ENCODE measurements around the gene SLC9A2. TPM values are rescaled to one million over a fixed set of nuclear protein-coding genes. Genes with fewer than 3 reads are reported as not detected.

Gene SLC9A2
- total and polyA plus RNA-seq, 4 experiments from 2014 or later, result not detected

GRCh38 chr2:102717308-102718018, 98.1 kb downstream of the SLC9A2 start:
- POLR2A ChIA-PET (ENCODE audit: partially characterized antibody), result no interaction called here
- intact Hi-C loops (cut with micrococcal nuclease), result no loop called here
- H3K36me3 Mint-ChIP-seq, result peaks cover 46 to 47% of the 10 kb centered on the region in 2 donors

GRCh38 chr2:102718387-102719316, 99.3 kb downstream of the SLC9A2 start:
- no peaks in the 10 kb centered on the region for H3K4me1 ChIP-seq (ENCODE audit: insufficient read depth, low read length)
- no peak overlapping the region for H3K27ac Mint-ChIP-seq
- no peaks in the 10 kb centered on the region for H3K27me3 ChIP-seq (ENCODE audit: insufficient read depth, low read length)
- peaks cover 31% of the 10 kb centered on the region for H3K36me3 ChIP-seq (ENCODE audit: insufficient read depth, low read length)
- intact Hi-C loops (cut with micrococcal nuclease), result no loop called here
- no peak for DNase-seq
- H3K9me3 Mint-ChIP-seq, result no peaks in the 10 kb centered on the region
- H3K27ac ChIP-seq (ENCODE audit: low read depth, low read length), result no peak overlapping the region
- H3K4me1 Mint-ChIP-seq, result peaks cover 0 to 4% (median 0%) of the 10 kb centered on the region in 4 donors
- POLR2A ChIA-PET (ENCODE audit: partially characterized antibody), result no interaction called here
- no peaks in the 10 kb centered on the region for H3K27me3 Mint-ChIP-seq
- no peaks in the 10 kb centered on the region for H3K9me3 ChIP-seq (ENCODE audit: control insufficient read depth in 1 of 2, low read length in 2 of 2)
- H3K36me3 Mint-ChIP-seq, result peaks cover 57 to 58% of the 10 kb centered on the region in 2 donors
- no peak overlapping the region for H3K4me3 ChIP-seq (ENCODE audit: low read length in 2 of 2)
- no peak overlapping the region for H3K4me3 Mint-ChIP-seq
- CTCF ChIA-PET (ENCODE audit: partially characterized antibody), result interaction anchor here (1.6 kb wide), 1 partner anchor 35 kb away, joined by 9 read pairs; no protein-coding TSS in a partner anchor

More at GRCh38 chr2:102717308-102718018, 98.1 kb downstream of the SLC9A2 start:
- no peaks in the 10 kb centered on the region for H3K9me3 ChIP-seq (ENCODE audit: control insufficient read depth in 1 of 2, low read length in 2 of 2)
- H3K4me3 ChIP-seq (ENCODE audit: low read length in 2 of 2), result no peak overlapping the region
- peaks cover 29% of the 10 kb centered on the region for H3K36me3 ChIP-seq (ENCODE audit: insufficient read depth, low read length)
- no peak for DNase-seq
- no peaks in the 10 kb centered on the region for H3K4me1 ChIP-seq (ENCODE audit: insufficient read depth, low read length)
- no peaks in the 10 kb centered on the region for H3K27me3 ChIP-seq (ENCODE audit: insufficient read depth, low read length)
- Mint-ChIP-seq H3K9me3 (no peaks in the 10 kb centered on the region), H3K4me1 (peaks cover 0 to 4% (median 0%) of the 10 kb centered on the region in 4 donors), H3K27me3 (no peaks in the 10 kb centered on the region), H3K4me3 (no peak overlapping the region), H3K27ac (no peak overlapping the region)
- no peak overlapping the region for H3K27ac ChIP-seq (ENCODE audit: low read depth, low read length)
- CTCF ChIA-PET (ENCODE audit: partially characterized antibody), result interaction anchor here (1.6 kb wide), 1 partner anchor 36 kb away, joined by 9 read pairs; no protein-coding TSS in a partner anchor

GRCh38 chr2:102724016-102724490, 104.7 kb downstream of the SLC9A2 start:
- H3K4me1 Mint-ChIP-seq, result no peaks in the 10 kb centered on the region
- POLR2A ChIA-PET (ENCODE audit: partially characterized antibody), result no interaction called here

GRCh38 chr2:102724553-102724952, 105.2 kb downstream of the SLC9A2 start:
- H3K27ac ChIP-seq (ENCODE audit: low read depth, low read length), result no peak overlapping the region
- H3K4me1 Mint-ChIP-seq, result no peaks in the 10 kb centered on the region
- ChIA-PET POLR2A (ENCODE audit: partially characterized antibody) (interaction anchor here (2.4 kb wide), 1 partner anchor 11 kb away, joined by 7 read pairs; a partner anchor contains a TSS), CTCF (ENCODE audit: partially characterized antibody) (no interaction called here)
- no peak overlapping the region for H3K4me3 ChIP-seq (ENCODE audit: low read length in 2 of 2)
- H3K36me3 ChIP-seq (ENCODE audit: insufficient read depth, low read length), result peaks cover 29% of the 10 kb centered on the region
- H3K36me3 Mint-ChIP-seq, result peaks cover 81 to 82% of the 10 kb centered on the region in 2 donors
- H3K9me3 Mint-ChIP-seq, result no peaks in the 10 kb centered on the region
- H3K9me3 ChIP-seq (ENCODE audit: control insufficient read depth in 1 of 2, low read length in 2 of 2), result no peaks in the 10 kb centered on the region
- H3K27me3 Mint-ChIP-seq, result no peaks in the 10 kb centered on the region
- no peak overlapping the region for H3K4me3 Mint-ChIP-seq
- H3K4me1 ChIP-seq (ENCODE audit: insufficient read depth, low read length), result no peaks in the 10 kb centered on the region
- DNase-seq, result no peak
- H3K27me3 ChIP-seq (ENCODE audit: insufficient read depth, low read length), result no peaks in the 10 kb centered on the region
- peak overlapping the region in 1 of 7 donors; percentile 49 for H3K27ac Mint-ChIP-seq
- intact Hi-C loops (cut with micrococcal nuclease), result no loop called here

More at GRCh38 chr2:102724016-102724490, 104.7 kb downstream of the SLC9A2 start:
- intact Hi-C loops (cut with micrococcal nuclease), result no loop called here
- Mint-ChIP-seq H3K27ac (no peak overlapping the region), H3K4me3 (no peak overlapping the region), H3K9me3 (no peaks in the 10 kb centered on the region), H3K27me3 (no peaks in the 10 kb centered on the region), H3K36me3 (peaks cover 86% of the 10 kb centered on the region in 2 donors)
- H3K27ac ChIP-seq (ENCODE audit: low read depth, low read length), result no peak overlapping the region
- H3K36me3 ChIP-seq (ENCODE audit: insufficient read depth, low read length), result peaks cover 33% of the 10 kb centered on the region
- H3K4me3 ChIP-seq (ENCODE audit: low read length in 2 of 2), result no peak overlapping the region
- no peaks in the 10 kb centered on the region for H3K27me3 ChIP-seq (ENCODE audit: insufficient read depth, low read length)
- DNase-seq, result no peak
- CTCF ChIA-PET (ENCODE audit: partially characterized antibody), result no interaction called here
- no peaks in the 10 kb centered on the region for H3K9me3 ChIP-seq (ENCODE audit: control insufficient read depth in 1 of 2, low read length in 2 of 2)
- H3K4me1 ChIP-seq (ENCODE audit: insufficient read depth, low read length), result no peaks in the 10 kb centered on the region

- Mint-ChIP-seq H3K4me1 (no peaks in the 10 kb centered on the region), H3K9me3 (no peaks in the 10 kb centered on the region), H3K36me3 (peaks cover 70 to 74% of the 10 kb centered on the region in 2 donors), H3K4me3 (no peak overlapping the region), H3K27me3 (no peaks in the 10 kb centered on the region), H3K27ac (peak overlapping the region in 2 of 7 donors; percentile 43 to 51)
- CTCF ChIA-PET (ENCODE audit: partially characterized antibody), result interaction anchor here (0.9 kb wide), 1 partner anchor 22 kb away, joined by 3 read pairs; no protein-coding TSS in a partner anchor
- Histone ChIP-seq H3K27ac (ENCODE audit: low read depth, low read length) (no peak overlapping the region), H3K27me3 (ENCODE audit: insufficient read depth, low read length) (no peaks in the 10 kb centered on the region), H3K4me3 (ENCODE audit: low read length in 2 of 2) (no peak overlapping the region), H3K4me1 (ENCODE audit: insufficient read depth, low read length) (no peaks in the 10 kb centered on the region), H3K9me3 (ENCODE audit: control insufficient read depth in 1 of 2, low read length in 2 of 2) (no peaks in the 10 kb centered on the region), H3K36me3 (ENCODE audit: insufficient read depth, low read length) (peaks cover 28% of the 10 kb centered on the region)
- POLR2A ChIA-PET (ENCODE audit: partially characterized antibody), result interaction anchor here (2.4 kb wide), 1 partner anchor 10 kb away, joined by 7 read pairs; a partner anchor contains a TSS
- intact Hi-C loops (cut with micrococcal nuclease), result no loop called here
- DNase-seq, result no peak
Observed at GRCh38 chr2:102726128-102727087, 107.1 kb downstream of the SLC9A2 start.

GRCh38 chr2:102735416-102736109, 116.2 kb downstream of the SLC9A2 start:
- Histone ChIP-seq H3K4me1 (ENCODE audit: insufficient read depth, low read length) (peaks cover 35% of the 10 kb centered on the region), H3K36me3 (ENCODE audit: insufficient read depth, low read length) (peaks cover 8% of the 10 kb centered on the region), H3K9me3 (ENCODE audit: control insufficient read depth in 1 of 2, low read length in 2 of 2) (no peaks in the 10 kb centered on the region), H3K27me3 (ENCODE audit: insufficient read depth, low read length) (no peaks in the 10 kb centered on the region), H3K4me3 (ENCODE audit: low read length in 2 of 2) (peak overlapping the region; percentile 63 to 87), H3K27ac (ENCODE audit: low read depth, low read length) (no peak overlapping the region)
- DNase-seq, result peak in 1 of 5 donors; percentile 6
- intact Hi-C loops (cut with micrococcal nuclease), result loop anchor here (5.0 kb wide), 1 partner anchor 67 kb away; no protein-coding TSS in a partner anchor
- no peaks in the 10 kb centered on the region for H3K27me3 Mint-ChIP-seq
- peak overlapping the region; percentile 96 to 98 (median 98) for H3K4me3 Mint-ChIP-seq
- H3K27ac Mint-ChIP-seq, result peak overlapping the region; percentile 72 to 95 (median 91)
- peaks cover 29 to 49% (median 38%) of the 10 kb centered on the region in 4 donors for H3K4me1 Mint-ChIP-seq
- H3K9me3 Mint-ChIP-seq, result no peaks in the 10 kb centered on the region
- ChIA-PET POLR2A (ENCODE audit: partially characterized antibody) (interaction anchor here (1.1 to 2.3 kb wide), 3 partner anchors 10 to 368 kb away, joined by 3 to 7 read pairs (median 3); no protein-coding TSS in a partner anchor), CTCF (ENCODE audit: partially characterized antibody) (interaction anchor here (0.7 to 7.1 kb wide), 2 partner anchors 17 to 36 kb away, joined by 3 to 79 read pairs; no protein-coding TSS in a partner anchor)
- H3K36me3 Mint-ChIP-seq, result peaks cover 12 to 21% of the 10 kb centered on the region in 2 donors
